Vagina (tissue), 2 donors: Measurements from ENCODE around the gene TMEM37.

Source experiments
- CTCF ChIP-seq, 3 experiments: fragments of 450-650 bp in 2 of 3; fragments of 200-600 bp in 1 of 3; sonication (generic) in 1 of 3; IDR thresholded peaks; one replicate each; pipeline ENCODE4 v1.5.1; 2017 to 2019; ENCODE audit warnings: antibody characterized with exemption in 3 of 3, mild to moderate bottlenecking in 2 of 3, moderate library complexity in 2 of 3
- POLR2A ChIP-seq, 2 donors: fragments of 450-650 bp; IDR thresholded peaks; one replicate each; pipeline ENCODE4 v1.6.1; 2017; ENCODE audit warnings: antibody characterized with exemption in 2 of 2, mild to moderate bottlenecking in 2 of 2, moderate library complexity in 2 of 2

- TF ChIP-seq CTCF (IDR thresholded peaks at IDR 0.05), result no peak
- TF ChIP-seq POLR2A (IDR thresholded peaks at IDR 0.05), result no peak
Measured at GRCh38 chr2:119446037-119446436, 14.4 kb downstream of the TMEM37 start.
